ENCODE data around the gene SLC19A1.

DNA sequence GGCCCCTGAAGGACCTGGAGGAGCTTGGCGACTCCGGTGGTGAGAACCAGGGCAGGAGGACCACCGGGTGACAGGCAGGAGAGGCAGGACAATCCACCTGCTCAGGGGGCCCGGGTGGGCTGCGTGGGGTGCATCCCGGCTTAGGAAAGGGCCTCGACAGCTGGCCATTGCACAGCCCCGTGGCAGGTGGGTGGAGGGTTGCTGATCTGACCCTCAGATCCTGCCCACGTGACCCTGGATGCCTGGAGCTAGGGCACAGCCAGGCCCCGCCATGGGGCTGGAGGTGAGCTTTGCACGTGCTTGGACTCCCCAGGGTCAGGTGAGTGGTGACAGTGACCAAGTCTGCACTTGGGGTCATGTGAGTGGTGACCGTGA lies 35.5 kb upstream of the SLC19A1 start:
- TF ChIP-seq POLR2A (IDR thresholded peaks at IDR 0.05) (no peak), POLR2AphosphoS5 (IDR thresholded peaks at IDR 0.05) (no peak)
